Left lung (tissue), 10 donors: ENCODE results near the gene KIAA2012. TPM values are rescaled to one million over a fixed set of nuclear protein-coding genes. Genes with fewer than 3 reads are reported as not detected.

Source experiments
- ATAC-seq: fragments of 200-7000 bp; cut with Tn5 transposase; one replicate; pipeline ENCODE4 v1.9.1; 2020; ENCODE audit warnings: moderate library complexity
- DNase-seq, 4 donors: peaks; one replicate each; pipeline ENCODE4 v3.0.0-alpha.2; 2013 to 2020
- H3K27ac ChIP-seq, 2 donors: fragments of 200-600 bp; sonication (generic) in 1 of 2; one replicate each; pipeline versions ENCODE4 v1.5.0 to v1.8.0; 2020 to 2021
- H3K27me3 ChIP-seq, 2 donors: fragments of 200-600 bp; sonication (generic) in 1 of 2; one replicate each; pipeline versions ENCODE4 v1.5.0 to v1.8.0; 2020 to 2021
- H3K36me3 ChIP-seq, 2 donors: fragments of 200-600 bp; sonication (generic) in 1 of 2; one replicate each; pipeline versions ENCODE4 v1.5.0 to v1.8.0; 2020 to 2021
- H3K4me1 ChIP-seq, 2 donors: fragments of 200-600 bp; one replicate each; pipeline ENCODE4 v1.8.0; 2021
- H3K4me3 ChIP-seq, 2 donors: fragments of 200-600 bp; sonication (generic) in 1 of 2; one replicate each; pipeline versions ENCODE4 v1.5.0 to v1.8.0; 2020 to 2021; ENCODE audit warnings: mild to moderate bottlenecking in 1 of 2
- H3K9me3 ChIP-seq, 2 donors: fragments of 200-600 bp; sonication (generic) in 1 of 2; one replicate each; pipeline versions ENCODE4 v1.5.0 to v1.8.0; 2020 to 2021
- intact Hi-C, 2 donors: fragments of 100-400 bp; cut with DNase I; formaldehyde crosslinking; loops; one replicate each; pipeline versions ENCODE4 v1.11.2 to v1.14.2; 2022
- polyA plus RNA-seq, 6 donors: library from polyadenylated mRNA; unstranded; fragments of 120-200 nt; gene quantifications; one replicate each; pipeline ENCODE4 v1.2.1, GENCODE V29; 2013; ENCODE audit not compliant: insufficient read length in 6 of 6
- total RNA-seq, 2 donors: library from RNA; stranded (reverse); fragmentation: NEBNext Ultra II Directional; extraction: Animal tissue kit (Norgen Biotek cat#: 25700); gene quantifications; one replicate each; pipeline ENCODE4 v1.2.1, GENCODE V29; 2021
- TF ChIP-seq, protein P1 (sequence below), 2 donors: fragments of 200-600 bp; sonication (generic) in 1 of 2; IDR thresholded peaks; one replicate each; pipeline versions ENCODE4 v1.5.0 to v1.8.0; 2021; ENCODE audit warnings: antibody characterized with exemption in 2 of 2
- donor health status: DM: no; HTN: yes; CAD: no.
- donor health status: DM: no; HTN: no; CAD: no.

KIAA2012 gene
- total and polyA plus RNA-seq, 8 donors: 0.46 to 2.8 (median 1.5) TPM; not detected in 1

DNA sequence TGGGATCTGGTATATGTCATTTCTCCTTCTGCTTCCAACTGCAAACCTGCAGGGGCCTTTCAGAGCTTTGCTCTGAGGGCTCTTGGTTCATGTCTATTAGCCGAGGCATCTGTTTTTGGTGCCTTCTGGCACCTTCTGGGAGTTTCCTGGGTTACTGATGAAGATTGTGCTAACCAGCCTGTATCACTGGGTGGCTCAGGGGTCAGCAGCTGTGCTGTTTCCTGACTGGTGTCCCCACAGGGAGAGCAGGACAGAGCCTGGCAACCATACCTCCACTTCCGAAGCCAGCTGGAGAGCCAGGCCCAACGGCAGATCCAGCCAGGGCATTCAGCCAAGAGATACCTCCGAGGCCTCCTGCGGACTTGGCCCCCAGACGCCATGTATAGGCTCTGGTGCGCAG, 17.5 kb downstream of the KIAA2012 start:
- H3K9me3 ChIP-seq: no peaks in the 10 kb centered on the region
- no peaks in the 10 kb centered on the region for H3K36me3 ChIP-seq
- ATAC-seq: no peak
- no peaks in the 10 kb centered on the region for H3K27me3 ChIP-seq
- no peak overlapping the region for H3K4me3 ChIP-seq
- intact Hi-C loops: no loop called here
- no peak overlapping the region for H3K27ac ChIP-seq
- no peaks in the 10 kb centered on the region for H3K4me1 ChIP-seq
- TF ChIP-seq, protein P1, sequence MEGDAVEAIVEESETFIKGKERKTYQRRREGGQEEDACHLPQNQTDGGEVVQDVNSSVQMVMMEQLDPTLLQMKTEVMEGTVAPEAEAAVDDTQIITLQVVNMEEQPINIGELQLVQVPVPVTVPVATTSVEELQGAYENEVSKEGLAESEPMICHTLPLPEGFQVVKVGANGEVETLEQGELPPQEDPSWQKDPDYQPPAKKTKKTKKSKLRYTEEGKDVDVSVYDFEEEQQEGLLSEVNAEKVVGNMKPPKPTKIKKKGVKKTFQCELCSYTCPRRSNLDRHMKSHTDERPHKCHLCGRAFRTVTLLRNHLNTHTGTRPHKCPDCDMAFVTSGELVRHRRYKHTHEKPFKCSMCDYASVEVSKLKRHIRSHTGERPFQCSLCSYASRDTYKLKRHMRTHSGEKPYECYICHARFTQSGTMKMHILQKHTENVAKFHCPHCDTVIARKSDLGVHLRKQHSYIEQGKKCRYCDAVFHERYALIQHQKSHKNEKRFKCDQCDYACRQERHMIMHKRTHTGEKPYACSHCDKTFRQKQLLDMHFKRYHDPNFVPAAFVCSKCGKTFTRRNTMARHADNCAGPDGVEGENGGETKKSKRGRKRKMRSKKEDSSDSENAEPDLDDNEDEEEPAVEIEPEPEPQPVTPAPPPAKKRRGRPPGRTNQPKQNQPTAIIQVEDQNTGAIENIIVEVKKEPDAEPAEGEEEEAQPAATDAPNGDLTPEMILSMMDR (IDR thresholded peaks at IDR 0.05): no peak
- no peak for DNase-seq

DNA sequence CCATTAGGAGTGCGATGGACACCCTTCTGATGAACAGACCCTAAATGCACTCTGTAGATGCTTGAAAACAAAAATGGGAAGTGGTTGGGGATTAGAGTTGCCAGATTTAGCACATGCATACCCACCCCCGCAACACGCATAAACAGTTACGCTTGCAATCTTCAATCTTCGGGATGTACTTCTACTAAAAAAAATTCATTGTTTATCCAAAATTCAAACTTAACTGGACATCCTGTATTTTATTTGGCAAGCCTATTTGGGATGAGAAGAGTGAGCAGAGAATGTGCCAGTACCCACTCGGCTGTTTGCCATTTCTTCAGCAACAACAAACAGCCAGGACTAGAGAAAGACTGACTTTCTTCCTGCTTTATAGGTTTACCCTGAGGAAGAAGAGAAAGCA, 18.4 kb downstream of the KIAA2012 start:
- Histone ChIP-seq H3K27me3 (no peaks in the 10 kb centered on the region), H3K9me3 (no peaks in the 10 kb centered on the region), H3K4me3 (no peak overlapping the region), H3K27ac (no peak overlapping the region), H3K4me1 (no peaks in the 10 kb centered on the region), H3K36me3 (no peaks in the 10 kb centered on the region)
- intact Hi-C loops: no loop called here
- TF ChIP-seq, protein P1 (IDR thresholded peaks at IDR 0.05): no peak
- ATAC-seq (no peak), DNase-seq (no peak)

DNA sequence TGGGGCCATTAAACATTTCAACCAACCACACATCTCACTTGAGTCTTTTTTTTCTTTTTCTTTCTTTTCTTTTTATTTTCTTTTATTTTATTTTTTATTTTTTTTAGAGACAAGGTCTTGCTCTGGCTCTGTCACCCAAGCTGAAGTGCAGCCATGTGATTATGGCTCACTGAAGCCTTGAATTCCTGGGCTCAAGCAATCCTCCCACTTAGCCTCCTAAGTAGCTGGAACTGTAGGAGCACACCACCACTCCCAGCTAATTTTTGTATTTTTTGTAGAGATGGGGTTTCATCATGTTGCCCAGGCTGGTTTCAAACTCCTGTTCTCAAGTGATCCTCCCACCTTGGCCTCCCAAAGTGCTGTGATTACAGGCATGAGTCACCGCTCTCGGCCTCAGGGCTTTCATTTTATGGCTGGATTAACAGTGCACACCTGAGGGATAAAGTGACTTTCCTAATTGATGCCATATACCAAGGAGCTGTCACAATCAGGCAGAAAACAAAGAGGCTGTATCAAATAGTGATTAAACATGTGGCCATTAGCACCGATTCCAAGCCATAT, 21.5 kb downstream of the KIAA2012 start:
- H3K4me1 ChIP-seq: no peaks in the 10 kb centered on the region
- no peaks in the 10 kb centered on the region for H3K36me3 ChIP-seq
- intact Hi-C loops: no loop called here
- TF ChIP-seq, protein P1 (IDR thresholded peaks at IDR 0.05): no peak
- DNase-seq (no peak), ATAC-seq (no peak)
- H3K27me3 ChIP-seq: no peaks in the 10 kb centered on the region
- H3K9me3 ChIP-seq: no peaks in the 10 kb centered on the region
- H3K27ac ChIP-seq: no peak overlapping the region
- H3K4me3 ChIP-seq: no peak overlapping the region

DNA sequence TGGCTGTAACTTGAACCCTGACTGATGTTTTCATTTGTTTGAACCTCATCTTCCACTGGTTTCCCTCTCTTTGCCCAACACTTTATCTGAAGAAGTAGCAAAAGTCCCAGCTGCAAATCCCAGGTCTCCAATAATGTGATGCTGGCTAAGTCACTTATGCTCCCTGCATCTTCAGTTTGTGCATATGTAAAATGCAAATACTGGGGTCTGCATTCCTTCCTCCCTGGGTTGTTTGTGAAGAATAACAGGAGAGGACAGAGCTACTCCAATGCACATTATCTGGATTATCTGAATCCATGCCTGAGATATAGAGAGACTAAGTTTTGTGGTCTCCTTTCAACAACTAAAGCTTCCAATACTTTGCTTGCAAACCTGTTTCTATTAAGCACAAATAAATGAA, 22.2 kb downstream of the KIAA2012 start:
- TF ChIP-seq, protein P1 (IDR thresholded peaks at IDR 0.05): no peak
- Histone ChIP-seq H3K27me3 (no peaks in the 10 kb centered on the region), H3K27ac (no peak overlapping the region), H3K36me3 (no peaks in the 10 kb centered on the region), H3K4me3 (no peak overlapping the region), H3K9me3 (no peaks in the 10 kb centered on the region), H3K4me1 (no peaks in the 10 kb centered on the region)
- intact Hi-C loops: no loop called here
- no peak for DNase-seq
- ATAC-seq: no peak

DNA sequence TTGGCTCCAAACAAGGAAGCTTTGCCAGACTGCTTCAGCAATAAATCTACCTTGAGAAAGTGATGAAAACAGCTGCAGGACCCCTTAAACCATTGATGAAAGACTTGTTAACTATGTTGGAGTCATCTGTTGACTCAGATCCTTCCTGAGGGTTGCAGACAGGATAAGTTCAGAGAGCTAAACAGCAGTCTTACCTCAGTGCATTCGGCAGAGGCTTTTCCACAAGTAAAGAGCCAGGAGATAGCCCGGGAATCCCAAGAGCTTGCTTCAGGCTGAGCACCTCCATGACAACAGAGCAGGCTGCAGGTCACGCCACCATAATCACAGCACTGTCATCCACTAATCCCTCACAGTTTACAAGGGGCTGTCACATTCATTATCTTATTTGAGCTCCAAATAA, 23.7 kb downstream of the KIAA2012 start:
- Histone ChIP-seq H3K9me3 (no peaks in the 10 kb centered on the region), H3K4me1 (no peaks in the 10 kb centered on the region), H3K27me3 (no peaks in the 10 kb centered on the region), H3K36me3 (no peaks in the 10 kb centered on the region), H3K4me3 (no peak overlapping the region), H3K27ac (no peak overlapping the region)
- intact Hi-C loops: no loop called here
- no peak for ATAC-seq
- no peak for DNase-seq
- TF ChIP-seq, protein P1 (IDR thresholded peaks at IDR 0.05): no peak
